IPS-15b (cell line): ENCODE measurements around the gene THOC6.

Experiments
- H3K27me3 ChIP-seq: one replicate; pipeline ENCODE4 v1.6.1; 2013; ENCODE audit warnings: low read length; ENCODE audit not compliant: control insufficient read depth, insufficient read depth
- H3K36me3 ChIP-seq: one replicate; pipeline ENCODE4 v1.6.1; 2013; ENCODE audit warnings: low read length; ENCODE audit not compliant: control insufficient read depth, insufficient read depth
- H3K4me1 ChIP-seq: one replicate; pipeline ENCODE4 v1.6.1; 2013; ENCODE audit warnings: mild to moderate bottlenecking, low read length; ENCODE audit not compliant: control insufficient read depth, insufficient read depth
- H3K4me3 ChIP-seq: one replicate; pipeline ENCODE4 v1.5.1; 2013; ENCODE audit warnings: low read depth, low read length
- H3K9ac ChIP-seq: one replicate; pipeline ENCODE4 v1.6.1; 2013; ENCODE audit warnings: low read depth, mild to moderate bottlenecking, low read length
- H3K9me3 ChIP-seq: one replicate; pipeline ENCODE4 v1.6.1; 2013; ENCODE audit warnings: mild to moderate bottlenecking, low read length; ENCODE audit not compliant: control insufficient read depth, insufficient read depth

The THOC6 gene

DNA sequence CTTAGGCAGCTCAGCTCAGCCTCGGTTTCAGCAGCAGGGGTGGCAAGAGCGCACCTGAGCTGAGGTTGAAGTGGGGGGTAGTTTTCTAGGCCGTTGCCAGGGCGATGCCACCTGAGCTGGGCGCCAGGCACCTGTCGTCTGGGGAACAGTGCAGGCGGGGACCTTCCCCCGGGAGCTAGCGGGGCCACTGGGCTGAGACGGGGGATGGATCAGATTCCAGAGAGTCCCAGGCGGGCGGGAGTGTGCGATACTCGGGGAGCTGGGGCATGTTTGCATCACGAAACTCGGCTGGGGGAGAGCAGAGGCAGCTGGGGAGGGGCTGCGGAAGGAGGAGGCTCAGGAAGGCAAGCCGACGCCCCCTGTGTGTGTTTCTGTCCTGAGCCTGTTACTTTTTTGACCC lies 11.6 kb upstream of the THOC6 start:
- H3K36me3 ChIP-seq: peaks cover 20% of the 10 kb centered on the region
- H3K4me3 ChIP-seq: peak overlapping the region; percentile 38
- peaks cover 5% of the 10 kb centered on the region for H3K27me3 ChIP-seq
- H3K9ac ChIP-seq: no peak overlapping the region
- no peaks in the 10 kb centered on the region for H3K9me3 ChIP-seq
- peaks cover 35% of the 10 kb centered on the region for H3K4me1 ChIP-seq

DNA sequence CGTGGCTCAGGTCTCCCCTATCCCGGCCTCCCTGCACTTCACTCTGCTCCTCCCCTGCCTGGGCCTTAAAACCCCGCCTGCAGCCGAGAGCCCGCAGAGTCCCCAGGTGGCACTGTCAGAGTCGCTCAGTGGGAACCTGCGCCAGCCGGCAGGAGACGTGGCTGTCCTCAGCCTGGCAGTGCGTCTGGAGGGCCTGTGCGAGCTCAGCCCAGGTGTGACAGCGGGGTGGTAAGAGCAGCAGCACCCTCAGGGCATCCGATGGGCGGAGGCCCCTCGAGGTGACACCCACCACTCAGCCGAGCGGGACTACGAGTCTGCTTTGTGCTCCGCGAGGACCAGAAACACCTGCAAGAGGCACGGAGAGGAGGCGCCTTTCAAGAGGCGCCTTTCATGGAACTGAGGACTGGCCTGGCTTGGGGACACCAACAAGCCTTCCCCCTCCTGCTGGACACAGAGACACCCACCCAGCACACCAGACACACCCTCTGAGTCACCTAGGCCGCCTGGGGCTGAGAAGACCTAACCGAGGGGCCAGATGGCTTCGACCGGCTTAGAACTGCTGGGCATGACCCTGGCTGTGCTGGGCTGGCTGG lies 10.9 kb upstream of the THOC6 start, which contains the start of gene CLDN9:
TSS of gene CLDN9 (plus strand) at position 96 of the 593 bp plus-strand sequence. CDS start at position 536, 440 bp downstream.
- peak within 1 kb of the TSS; percentile 38 for H3K4me3 ChIP-seq
- peaks cover 28% of the 10 kb centered on the region for H3K4me1 ChIP-seq
- peaks cover 5% of the 10 kb centered on the region for H3K27me3 ChIP-seq
- H3K9me3 ChIP-seq: no peaks in the 10 kb centered on the region
- H3K36me3 ChIP-seq: peaks cover 20% of the 10 kb centered on the region
- H3K9ac ChIP-seq: peak within 1 kb of the TSS; percentile 16

DNA sequence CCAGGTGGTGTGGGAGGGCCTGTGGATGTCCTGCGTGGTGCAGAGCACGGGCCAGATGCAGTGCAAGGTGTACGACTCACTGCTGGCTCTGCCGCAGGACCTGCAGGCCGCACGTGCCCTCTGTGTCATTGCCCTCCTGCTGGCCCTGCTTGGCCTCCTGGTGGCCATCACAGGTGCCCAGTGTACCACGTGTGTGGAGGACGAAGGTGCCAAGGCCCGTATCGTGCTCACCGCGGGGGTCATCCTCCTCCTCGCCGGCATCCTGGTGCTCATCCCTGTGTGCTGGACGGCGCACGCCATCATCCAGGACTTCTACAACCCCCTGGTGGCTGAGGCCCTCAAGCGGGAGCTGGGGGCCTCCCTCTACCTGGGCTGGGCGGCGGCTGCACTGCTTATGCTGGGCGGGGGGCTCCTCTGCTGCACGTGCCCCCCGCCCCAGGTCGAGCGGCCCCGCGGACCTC lies 10.3 kb upstream of the THOC6 start:
- Histone ChIP-seq H3K9me3 (no peaks in the 10 kb centered on the region), H3K9ac (no peak overlapping the region), H3K4me3 (peak overlapping the region; percentile 38), H3K4me1 (peaks cover 28% of the 10 kb centered on the region), H3K36me3 (peaks cover 20% of the 10 kb centered on the region), H3K27me3 (peaks cover 5% of the 10 kb centered on the region)

DNA sequence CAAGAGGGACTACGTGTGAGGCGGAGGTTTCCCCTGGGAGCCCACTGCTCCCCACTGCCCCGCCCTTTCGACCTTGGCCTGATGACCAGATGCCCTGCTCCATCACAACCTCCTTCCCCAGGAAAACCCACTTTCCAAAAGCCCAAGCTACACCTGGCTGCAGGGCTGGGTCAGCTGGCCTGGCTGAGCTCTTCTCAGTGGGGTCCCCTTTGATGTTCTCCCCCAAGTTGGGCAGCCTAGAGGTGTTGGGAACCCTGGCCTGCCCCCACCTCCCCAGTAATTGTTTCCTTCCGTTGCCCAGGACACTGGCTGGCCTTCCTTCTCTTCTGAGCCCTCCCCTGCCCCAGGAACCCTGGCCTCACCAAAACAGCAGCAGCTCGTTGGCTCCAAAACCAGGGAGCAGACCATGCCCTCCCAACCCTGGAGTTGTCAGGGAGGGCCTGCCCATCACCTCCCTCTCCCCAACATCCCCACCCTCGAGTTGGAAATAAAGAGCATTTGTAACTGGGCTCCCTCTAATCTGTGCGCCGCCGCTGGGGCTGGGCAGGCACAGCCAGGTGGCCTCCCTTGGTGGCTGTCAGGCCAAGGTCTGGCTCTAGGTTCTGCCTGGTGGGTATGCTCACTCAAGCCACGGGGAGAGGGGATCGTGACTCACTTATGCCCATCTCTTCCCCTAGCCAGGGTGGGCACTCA lies 9.7 kb upstream of the THOC6 start:
- peak overlapping the region; percentile 38 for H3K4me3 ChIP-seq
- no peak overlapping the region for H3K9ac ChIP-seq
- H3K9me3 ChIP-seq: no peaks in the 10 kb centered on the region
- H3K36me3 ChIP-seq: peaks cover 20% of the 10 kb centered on the region
- H3K27me3 ChIP-seq: peaks cover 5% of the 10 kb centered on the region
- peaks cover 25% of the 10 kb centered on the region for H3K4me1 ChIP-seq

DNA sequence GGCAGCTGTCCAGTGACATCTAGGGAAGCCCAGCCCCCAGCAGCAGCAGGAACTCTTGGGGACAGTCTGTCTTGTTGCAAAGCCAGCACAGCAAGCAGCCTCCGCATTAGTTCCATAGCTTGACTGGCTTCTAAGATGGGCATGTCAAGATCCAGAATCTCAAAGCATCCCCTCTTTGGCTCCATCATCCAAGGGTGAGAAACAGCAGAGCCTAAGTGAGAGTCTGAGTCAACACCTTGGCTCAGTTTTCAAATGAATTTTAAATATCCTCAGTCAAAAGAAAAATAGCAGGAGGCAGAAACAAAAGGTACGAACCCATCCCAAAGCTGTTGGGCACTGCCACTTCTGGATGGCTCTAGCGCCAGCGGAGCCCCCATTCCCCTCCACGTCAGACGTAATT lies 8.9 kb upstream of the THOC6 start:
- Histone ChIP-seq H3K27me3 (peaks cover 5% of the 10 kb centered on the region), H3K36me3 (peaks cover 20% of the 10 kb centered on the region), H3K9ac (no peak overlapping the region), H3K9me3 (no peaks in the 10 kb centered on the region), H3K4me3 (no peak overlapping the region), H3K4me1 (peaks cover 21% of the 10 kb centered on the region)

DNA sequence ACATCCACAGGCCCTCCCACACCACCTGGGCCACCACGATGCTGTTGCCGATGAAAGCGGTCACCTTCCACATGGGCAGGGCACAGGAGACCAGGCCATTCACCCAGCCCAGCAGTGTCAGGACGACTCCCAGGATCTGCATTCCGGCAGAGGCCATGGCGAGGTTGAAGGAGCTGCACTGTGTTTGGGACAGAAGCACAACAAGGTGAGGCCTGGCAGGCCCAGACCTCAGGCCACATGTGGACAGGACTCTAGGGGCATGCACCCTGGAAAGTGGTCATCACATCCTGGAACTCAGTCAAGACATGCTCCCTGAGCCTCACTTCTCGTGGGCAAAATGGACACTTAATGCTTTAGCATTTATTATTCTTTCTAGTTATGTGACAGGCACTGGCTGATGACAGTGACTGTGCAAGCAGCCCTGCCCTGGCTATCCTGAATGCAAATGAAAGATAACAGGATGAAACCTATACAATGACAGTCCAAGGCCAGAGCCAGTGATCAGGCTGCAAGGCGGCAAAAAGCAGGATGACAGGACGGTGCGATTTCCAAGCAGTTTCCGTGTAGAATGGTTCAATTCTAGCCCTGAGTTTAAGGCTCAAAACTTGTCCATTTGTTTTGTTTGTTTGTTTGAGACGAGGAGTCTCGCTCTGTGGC lies 7.8 kb upstream of the THOC6 start:
- H3K4me3 ChIP-seq: peak overlapping the region; percentile 30
- peaks cover 5% of the 10 kb centered on the region for H3K27me3 ChIP-seq

DNA sequence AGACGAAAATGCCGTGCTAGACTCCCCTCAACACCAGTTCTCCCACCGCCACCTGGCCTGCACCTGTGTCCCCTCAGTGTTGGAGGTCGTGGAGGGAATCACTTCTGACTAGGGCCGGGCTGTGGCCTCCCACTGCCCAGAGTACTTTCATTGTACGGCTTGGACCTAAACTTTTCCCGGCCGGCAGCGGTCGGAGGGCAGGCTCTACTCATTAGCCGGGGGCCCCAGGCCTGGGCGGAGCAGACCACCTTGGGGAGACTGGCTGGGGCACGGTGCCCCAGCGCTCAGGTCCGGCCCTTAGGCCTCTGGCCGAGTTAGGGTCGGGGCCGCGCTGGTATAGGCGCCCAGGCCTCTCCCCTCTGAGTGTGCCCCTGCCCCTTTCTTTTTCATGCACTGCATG lies 6.5 kb upstream of the THOC6 start:
- Histone ChIP-seq H3K27me3 (no peaks in the 10 kb centered on the region), H3K9ac (peak overlapping the region; percentile 94), H3K9me3 (no peaks in the 10 kb centered on the region), H3K4me1 (peaks cover 15% of the 10 kb centered on the region), H3K36me3 (peaks cover 27% of the 10 kb centered on the region), H3K4me3 (peak overlapping the region; percentile 96)

More for the DNA sequence above, 7.8 kb upstream of the THOC6 start:
- H3K9me3 ChIP-seq: no peaks in the 10 kb centered on the region
- no peak overlapping the region for H3K9ac ChIP-seq
- H3K36me3 ChIP-seq: peaks cover 20% of the 10 kb centered on the region
- H3K4me1 ChIP-seq: peaks cover 15% of the 10 kb centered on the region

DNA sequence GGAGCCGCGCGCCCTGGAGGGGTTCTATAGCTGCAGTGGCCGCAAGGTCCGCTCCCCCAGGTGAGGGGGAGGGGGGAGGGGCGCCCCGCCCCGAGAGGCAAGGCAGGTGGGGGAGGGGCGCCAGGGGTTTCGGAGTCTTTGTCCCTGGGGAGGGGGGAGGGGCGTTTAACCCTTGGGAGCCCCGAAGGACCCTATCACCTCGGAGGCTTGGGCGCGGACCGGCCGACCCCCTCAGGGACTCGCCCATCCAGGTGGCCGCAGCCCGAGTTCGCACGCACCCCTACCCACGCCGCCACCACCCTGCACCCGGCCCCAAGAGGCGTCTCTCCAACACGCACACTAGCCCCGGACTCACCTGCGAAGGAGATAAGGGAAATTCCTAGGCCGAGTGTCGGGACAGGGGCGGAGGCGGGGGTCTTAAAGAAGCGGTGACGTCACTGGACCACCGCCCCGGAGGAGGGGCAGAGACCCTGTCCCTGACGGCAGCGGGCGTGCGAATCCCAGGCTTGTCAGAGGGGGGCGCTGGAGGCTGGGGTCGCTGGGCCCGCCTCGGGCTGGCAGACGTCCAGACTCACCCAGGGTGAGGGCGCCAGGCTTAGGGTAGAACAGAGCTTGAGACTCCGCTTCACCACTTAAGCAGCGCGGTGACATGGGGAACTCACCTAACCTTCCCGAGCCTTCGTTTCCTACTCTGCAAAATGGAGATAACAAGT lies 5.9 kb upstream of the THOC6 start, which contains the start of gene CLDN6:
TSS of gene CLDN6 (minus strand) at position 390 of the 713 bp plus-strand sequence. CDS start 2,162 bp downstream, outside the sequence.
- Histone ChIP-seq H3K9me3 (no peaks in the 10 kb centered on the region), H3K9ac (peak within 1 kb of the TSS; percentile 94), H3K4me3 (peak within 1 kb of the TSS; percentile 96), H3K27me3 (no peaks in the 10 kb centered on the region), H3K4me1 (peaks cover 20% of the 10 kb centered on the region), H3K36me3 (peaks cover 27% of the 10 kb centered on the region)

DNA sequence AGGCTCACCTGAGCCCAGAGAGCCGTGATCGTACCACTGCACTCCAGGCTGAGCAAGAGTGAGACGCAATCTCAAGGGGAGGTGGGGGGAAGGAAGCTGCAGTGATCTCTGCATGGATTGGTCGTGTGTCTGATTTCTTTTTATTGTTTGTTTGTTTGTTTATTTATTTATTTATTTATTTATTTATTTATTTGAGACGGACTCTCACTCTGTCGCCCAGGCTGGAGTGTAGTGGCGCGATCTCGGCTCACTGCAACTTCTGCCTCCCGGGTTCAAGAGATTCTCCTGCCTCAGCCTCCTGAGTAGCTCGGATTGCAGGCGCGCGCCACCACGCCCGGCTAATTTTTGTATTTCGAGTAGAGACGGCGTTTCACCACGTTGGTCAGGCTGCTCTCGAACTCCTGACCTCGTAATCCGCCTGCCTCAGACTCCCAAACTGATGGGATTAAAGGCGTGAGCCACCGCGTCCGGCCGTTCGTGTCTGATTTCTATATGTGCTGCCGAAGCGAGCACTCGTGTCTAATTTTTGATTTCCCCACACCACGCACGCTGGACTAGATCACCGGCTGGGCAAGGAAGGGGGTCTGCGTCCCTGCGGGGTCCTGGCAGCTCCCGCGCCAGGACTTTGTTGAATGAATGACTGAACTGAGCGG lies 4.1 kb upstream of the THOC6 start:
- Histone ChIP-seq H3K9me3 (no peaks in the 10 kb centered on the region), H3K4me1 (peaks cover 10% of the 10 kb centered on the region), H3K4me3 (peak overlapping the region; percentile 43), H3K9ac (no peak overlapping the region), H3K36me3 (peaks cover 23% of the 10 kb centered on the region), H3K27me3 (no peaks in the 10 kb centered on the region)

DNA sequence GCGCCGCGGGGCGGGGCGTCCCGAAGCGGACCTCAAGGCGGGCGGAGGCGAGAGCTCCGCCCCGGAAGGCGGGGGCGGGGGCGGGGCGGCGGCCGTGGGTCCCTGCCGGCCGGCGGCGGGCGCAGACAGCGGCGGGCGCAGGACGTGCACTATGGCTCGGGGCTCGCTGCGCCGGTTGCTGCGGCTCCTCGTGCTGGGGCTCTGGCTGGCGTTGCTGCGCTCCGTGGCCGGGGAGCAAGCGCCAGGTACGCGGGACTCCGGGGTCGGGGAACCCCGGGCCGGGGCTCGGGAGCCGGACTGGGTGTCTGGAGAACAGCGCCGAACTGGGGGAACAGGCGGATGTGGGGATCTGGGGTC lies 3.6 kb upstream of the THOC6 start, which contains the start of gene TNFRSF12A:
TSS of gene TNFRSF12A (plus strand) at position 122 of the 357 bp plus-strand sequence. CDS start at position 152, 30 bp downstream.
- H3K9ac ChIP-seq: peak within 1 kb of the TSS; percentile 89
- peaks cover 18% of the 10 kb centered on the region for H3K36me3 ChIP-seq
- H3K9me3 ChIP-seq: no peaks in the 10 kb centered on the region
- H3K4me3 ChIP-seq: peak within 1 kb of the TSS; percentile 95
- H3K4me1 ChIP-seq: peaks cover 10% of the 10 kb centered on the region
- no peaks in the 10 kb centered on the region for H3K27me3 ChIP-seq
